HFFc6 (cell line): Measurements from ENCODE around the gene ACOT11. TPM values are rescaled to one million over a fixed set of nuclear protein-coding genes. Genes with fewer than 3 reads are reported as not detected.

Experiments
- DNase-seq: peaks from one replicate; pipeline ENCODE4 v3.0.0-alpha.2; 2018
- H3K27ac Mint-ChIP-seq: 2 replicates; pipeline ENCODE4 v1.8.0; 2020; ENCODE audit warnings: mild to moderate bottlenecking, mixed read lengths
- H3K27me3 Mint-ChIP-seq: 2 replicates; pipeline ENCODE4 v1.8.0; 2021; ENCODE audit warnings: mild to moderate bottlenecking, moderate library complexity, mixed read lengths; ENCODE audit not compliant: insufficient read depth
- H3K36me3 Mint-ChIP-seq: 2 replicates; pipeline ENCODE4 v1.8.0; 2021; ENCODE audit warnings: low read depth, mixed read lengths
- H3K4me1 Mint-ChIP-seq: 2 replicates; pipeline ENCODE4 v1.8.0; 2020; ENCODE audit warnings: low read depth, mixed read lengths
- H3K4me3 Mint-ChIP-seq: 2 replicates; pipeline ENCODE4 v1.8.0; 2020; ENCODE audit warnings: mild to moderate bottlenecking, moderate library complexity, mixed read lengths
- H3K9me3 Mint-ChIP-seq: 2 replicates; pipeline ENCODE4 v1.8.0; 2020; ENCODE audit warnings: mild to moderate bottlenecking, mixed read lengths
- total RNA-seq, 6 experiments: library from RNA; stranded (reverse); fragmentation: NEBNext Ultra II Directional; extraction: Animal tissue kit (Norgen Biotek cat#: 25700); gene quantifications; 2 replicates in 1 of 6; 3 replicates in 5 of 6; pipeline ENCODE4 v1.2.3, GENCODE V29; 2021
- TF ChIP-seq, protein P1 (sequence below): fragments of 200-600 bp; sonication (generic); IDR thresholded peaks from 2 replicates; pipeline ENCODE4 v1.5.0; 2021; ENCODE audit warnings: antibody characterized with exemption, mild to moderate bottlenecking

ACOT11 gene
- total RNA-seq, 6 experiments from 2014 or later = 2.9 to 4.8 (median 3.8) TPM

DNA sequence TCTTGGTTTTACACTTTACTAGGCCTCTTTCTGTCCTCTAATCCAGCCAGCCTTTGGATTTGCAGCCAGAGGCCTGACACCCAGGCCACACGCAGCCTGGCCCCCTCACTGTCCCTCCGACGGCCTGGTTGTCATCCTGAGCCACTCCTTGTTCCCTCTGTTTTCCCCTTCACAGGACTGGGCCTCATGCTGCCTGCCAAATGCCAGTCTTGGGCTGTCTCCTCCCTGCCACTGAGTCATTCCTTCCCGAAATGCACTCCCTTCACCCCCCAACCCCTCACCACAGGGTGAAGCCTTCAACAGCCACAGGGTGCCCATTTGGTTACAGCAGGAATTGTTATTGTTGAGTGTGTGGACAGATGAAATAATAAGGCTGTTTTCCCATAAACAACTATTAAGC is 21.3 kb downstream of the ACOT11 start:
- Mint-ChIP-seq H3K9me3 (no peaks in the 10 kb centered on the region), H3K27ac (peak overlapping the region; percentile 77), H3K4me3 (no peak overlapping the region), H3K4me1 (peaks cover 39% of the 10 kb centered on the region), H3K36me3 (no peaks in the 10 kb centered on the region), H3K27me3 (peaks cover 4% of the 10 kb centered on the region)
- DNase-seq = peak; percentile 28
- TF ChIP-seq, protein P1, sequence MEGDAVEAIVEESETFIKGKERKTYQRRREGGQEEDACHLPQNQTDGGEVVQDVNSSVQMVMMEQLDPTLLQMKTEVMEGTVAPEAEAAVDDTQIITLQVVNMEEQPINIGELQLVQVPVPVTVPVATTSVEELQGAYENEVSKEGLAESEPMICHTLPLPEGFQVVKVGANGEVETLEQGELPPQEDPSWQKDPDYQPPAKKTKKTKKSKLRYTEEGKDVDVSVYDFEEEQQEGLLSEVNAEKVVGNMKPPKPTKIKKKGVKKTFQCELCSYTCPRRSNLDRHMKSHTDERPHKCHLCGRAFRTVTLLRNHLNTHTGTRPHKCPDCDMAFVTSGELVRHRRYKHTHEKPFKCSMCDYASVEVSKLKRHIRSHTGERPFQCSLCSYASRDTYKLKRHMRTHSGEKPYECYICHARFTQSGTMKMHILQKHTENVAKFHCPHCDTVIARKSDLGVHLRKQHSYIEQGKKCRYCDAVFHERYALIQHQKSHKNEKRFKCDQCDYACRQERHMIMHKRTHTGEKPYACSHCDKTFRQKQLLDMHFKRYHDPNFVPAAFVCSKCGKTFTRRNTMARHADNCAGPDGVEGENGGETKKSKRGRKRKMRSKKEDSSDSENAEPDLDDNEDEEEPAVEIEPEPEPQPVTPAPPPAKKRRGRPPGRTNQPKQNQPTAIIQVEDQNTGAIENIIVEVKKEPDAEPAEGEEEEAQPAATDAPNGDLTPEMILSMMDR = no peak

DNA sequence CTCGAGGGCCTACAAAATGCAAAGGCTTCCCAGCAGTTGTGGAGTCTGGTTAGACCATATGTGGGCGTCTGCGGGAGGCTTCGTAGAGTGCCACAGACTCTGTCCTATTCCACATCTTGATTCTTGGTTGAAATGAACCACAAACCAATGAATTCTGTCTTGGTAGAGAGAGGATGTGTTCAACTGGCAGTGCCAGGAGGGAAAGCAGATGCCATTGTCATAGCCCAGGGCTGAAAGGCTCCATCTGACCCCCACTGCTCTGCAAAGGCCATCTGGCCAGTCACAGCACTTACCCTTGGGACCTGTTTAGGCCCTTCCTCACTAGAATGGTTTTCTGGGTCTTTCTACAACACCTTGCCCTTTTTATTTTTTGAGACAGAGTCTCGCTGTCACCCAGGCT is 22.1 kb downstream of the ACOT11 start:
- H3K36me3 Mint-ChIP-seq = no peaks in the 10 kb centered on the region

DNA sequence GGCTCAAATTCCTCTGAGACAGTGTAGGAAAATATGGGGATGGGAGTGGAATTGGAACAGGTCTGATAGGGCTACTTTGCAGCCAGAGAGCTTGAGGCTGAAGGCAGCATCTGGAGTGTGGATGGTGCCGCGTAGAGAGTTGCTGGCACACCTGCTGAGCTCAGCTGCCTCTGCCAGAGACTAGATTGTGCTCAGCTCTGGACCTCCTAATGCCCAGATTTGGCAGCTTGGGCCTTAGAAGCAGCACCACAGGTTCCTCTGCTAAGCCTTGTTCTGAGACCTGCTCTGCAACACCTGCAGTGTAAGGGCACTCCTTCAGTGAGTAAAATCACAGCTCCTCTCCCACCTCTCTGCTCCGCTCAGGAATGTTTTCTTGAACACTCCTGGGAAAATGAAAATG is 23.3 kb downstream of the ACOT11 start:
- Mint-ChIP-seq H3K4me1 (peaks cover 39% of the 10 kb centered on the region), H3K27ac (no peak overlapping the region), H3K4me3 (no peak overlapping the region), H3K9me3 (no peaks in the 10 kb centered on the region), H3K27me3 (peaks cover 4% of the 10 kb centered on the region), H3K36me3 (no peaks in the 10 kb centered on the region)
- DNase-seq = no peak
- TF ChIP-seq, protein P1 = no peak

More for the DNA sequence above, 22.1 kb downstream of the ACOT11 start:
- peaks cover 39% of the 10 kb centered on the region for H3K4me1 Mint-ChIP-seq
- no peak overlapping the region for H3K4me3 Mint-ChIP-seq
- peaks cover 4% of the 10 kb centered on the region for H3K27me3 Mint-ChIP-seq
- H3K9me3 Mint-ChIP-seq = no peaks in the 10 kb centered on the region
- DNase-seq = no peak
- TF ChIP-seq, protein P1 = no peak
- no peak overlapping the region for H3K27ac Mint-ChIP-seq

DNA sequence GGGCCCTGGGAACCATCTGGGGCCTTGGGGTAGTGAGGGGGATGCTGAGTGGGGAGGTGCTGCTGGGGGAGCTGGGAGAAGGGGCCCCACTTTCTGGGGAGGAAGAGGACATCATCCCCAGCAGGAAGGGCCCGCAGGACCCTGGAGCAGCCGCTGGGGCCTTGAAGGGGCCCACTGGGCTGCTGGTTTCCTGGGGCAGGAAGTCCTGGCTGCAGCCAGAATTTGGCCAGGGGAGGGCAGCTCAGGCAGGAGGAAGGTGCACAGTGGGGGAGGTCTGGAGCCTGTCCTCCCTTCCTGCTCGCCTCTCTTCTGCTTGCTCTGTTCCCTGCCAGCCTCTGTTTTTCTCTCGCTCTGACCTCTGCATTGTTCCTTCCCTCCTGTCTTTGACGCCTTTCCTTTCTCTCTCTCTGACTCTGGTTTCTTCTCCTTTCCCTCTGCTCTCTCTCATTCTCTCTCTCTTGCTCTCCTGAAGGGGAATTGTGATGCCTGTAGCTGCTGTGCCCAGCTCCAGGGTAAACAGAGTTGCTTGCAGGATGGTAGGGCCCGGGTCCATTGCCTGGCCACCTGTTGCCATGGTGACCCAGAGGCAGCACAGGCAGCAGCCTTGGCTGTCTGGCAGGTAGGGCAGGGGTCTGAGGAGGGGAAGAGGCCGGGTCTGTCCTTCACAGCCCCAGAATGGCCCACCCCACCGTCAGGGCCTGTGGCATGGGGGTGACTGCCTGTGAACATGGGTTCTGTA is 23.9 kb downstream of the ACOT11 start:
- no peaks in the 10 kb centered on the region for H3K36me3 Mint-ChIP-seq
- H3K27ac Mint-ChIP-seq = peak overlapping the region; percentile 31; the same call in 1 of the 2 replicates
- no peak overlapping the region for H3K4me3 Mint-ChIP-seq
- H3K9me3 Mint-ChIP-seq = no peaks in the 10 kb centered on the region
- no peak for DNase-seq
- peaks cover 39% of the 10 kb centered on the region for H3K4me1 Mint-ChIP-seq
- TF ChIP-seq, protein P1 = no peak
- H3K27me3 Mint-ChIP-seq = peaks cover 4% of the 10 kb centered on the region

DNA sequence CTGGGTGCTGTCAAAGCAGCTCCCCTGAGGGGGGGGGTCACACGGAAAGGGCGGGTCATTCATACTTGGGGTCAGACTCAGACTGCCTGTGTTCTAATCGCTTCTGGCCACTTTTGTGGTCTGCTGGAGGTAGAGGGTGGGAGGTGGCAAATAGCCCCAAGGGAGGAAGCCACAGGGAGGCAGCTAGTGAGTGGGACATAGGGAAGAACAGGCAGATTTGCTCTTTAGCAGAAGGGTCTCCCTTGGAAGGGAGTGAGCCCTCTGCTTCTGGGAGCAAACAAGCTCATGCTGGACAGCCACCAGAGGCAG is 24.5 kb downstream of the ACOT11 start:
- Mint-ChIP-seq H3K27me3 (peaks cover 4% of the 10 kb centered on the region), H3K27ac (no peak overlapping the region), H3K36me3 (no peaks in the 10 kb centered on the region), H3K9me3 (no peaks in the 10 kb centered on the region), H3K4me3 (no peak overlapping the region), H3K4me1 (peaks cover 39% of the 10 kb centered on the region)
- no peak for DNase-seq
- TF ChIP-seq, protein P1 = no peak
